Measurements from ENCODE around the gene ADCY7. TPM values are rescaled to one million over a fixed set of nuclear protein-coding genes. Genes with fewer than 3 reads are reported as not detected.

Gene ADCY7
- total RNA-seq, 1 experiment from 2014 or later, result 34.2 TPM

DNA sequence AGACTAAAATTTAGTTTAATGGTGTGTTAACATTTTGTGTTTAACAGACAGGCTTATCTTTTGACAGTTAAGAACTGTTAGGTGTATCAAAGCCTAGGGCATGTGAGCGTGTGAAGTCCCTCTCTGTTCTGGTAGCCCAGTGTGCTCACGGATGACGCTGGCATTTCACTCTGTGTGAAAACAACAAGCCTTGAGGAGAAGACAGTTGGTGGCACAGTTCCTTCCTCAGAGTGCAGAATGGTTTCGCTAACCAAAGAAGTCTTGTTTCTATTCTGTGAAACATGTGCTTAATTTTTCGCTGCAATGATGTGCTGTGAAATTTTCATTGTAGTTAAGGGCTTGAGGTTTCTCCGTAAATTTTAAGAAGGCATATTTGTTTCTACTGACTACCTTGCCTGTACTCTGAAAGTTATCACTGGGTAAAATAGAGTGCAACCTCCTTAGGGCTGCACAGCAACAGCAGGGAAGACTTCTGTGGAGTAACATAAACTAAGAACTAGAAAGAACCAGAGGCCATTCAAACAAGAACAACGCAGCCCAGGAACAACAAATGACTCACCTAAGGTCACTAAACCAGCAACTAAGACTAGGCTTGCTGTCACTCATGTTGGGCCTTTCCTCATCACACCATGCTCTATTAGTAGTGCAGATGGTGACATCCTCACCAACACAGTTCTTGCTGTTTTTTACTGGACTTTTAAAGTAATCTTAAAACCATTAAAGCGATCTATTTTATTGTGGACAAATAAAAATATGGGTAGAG lies 69.0 kb downstream of the ADCY7 start:
- ChIA-PET RAD21 (ENCODE audit: low non-redundant PET in 1 of 2, low total read pairs in 2 of 2, uncharacterized antibody in 2 of 2, unreplicated experiment in 2 of 2) (no interaction called here), CTCF (no interaction called here), POLR2A (no interaction called here)
- no peak overlapping the region for H3K27ac ChIP-seq (ENCODE audit: low read depth, low read length)
- H4K20me1 ChIP-seq (ENCODE audit: insufficient read depth), result no peaks in the 10 kb centered on the region
- peaks cover 0 to 19% of the 10 kb centered on the region in 2 experiments; a peak in 3 of 4 replicates for H3K4me1 ChIP-seq (ENCODE audit: control insufficient read depth in 1 of 2, insufficient read depth in 2 of 2, low read length in 2 of 2)
- H3K9ac ChIP-seq (ENCODE audit: low read length), result no peak overlapping the region
- DNase-seq (ENCODE audit: low read depth, low spot score) (no peak), ATAC-seq (no peak)
- H3K27me3 ChIP-seq (ENCODE audit: insufficient read depth, low read length), result no peaks in the 10 kb centered on the region
- H3K4me3 ChIP-seq (replicated peaks in 1 of 2; ENCODE audit: low read depth in 1 of 2, low read length in 2 of 2), result no peak overlapping the region
- H3K36me3 ChIP-seq (ENCODE audit: control insufficient read depth in 1 of 2, insufficient read depth in 2 of 2, low read length in 2 of 2), result peaks cover 21 to 30% of the 10 kb centered on the region in 2 experiments; a peak in 3 of 4 replicates
- intact Hi-C loops (cut with micrococcal nuclease), result no loop called here
- peaks cover 31% of the 10 kb centered on the region for H3K79me2 ChIP-seq (ENCODE audit: insufficient read depth, low read length)
- no TSS peak for BruUV-seq (replicated peaks)
- H3K9me3 ChIP-seq (ENCODE audit: control insufficient read depth in 1 of 2, insufficient read depth in 1 of 2, low read depth in 1 of 2, low read length in 2 of 2), result no peaks in the 10 kb centered on the region
- H3K9me2 ChIP-seq (ENCODE audit: insufficient read depth), result no peaks in the 10 kb centered on the region
- H2AFZ ChIP-seq (ENCODE audit: low read depth, low read length, poor library complexity, severe bottlenecking), result no peak overlapping the region
- no peak for TF ChIP-seq ELF1 (IDR thresholded peaks at IDR 0.05; ENCODE audit: borderline replicate concordance, low read depth)
- TF ChIP-seq, protein P1, sequence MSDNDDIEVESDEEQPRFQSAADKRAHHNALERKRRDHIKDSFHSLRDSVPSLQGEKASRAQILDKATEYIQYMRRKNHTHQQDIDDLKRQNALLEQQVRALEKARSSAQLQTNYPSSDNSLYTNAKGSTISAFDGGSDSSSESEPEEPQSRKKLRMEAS (IDR thresholded peaks at IDR 0.05), result no peak
- TF ChIP-seq, protein P2, sequence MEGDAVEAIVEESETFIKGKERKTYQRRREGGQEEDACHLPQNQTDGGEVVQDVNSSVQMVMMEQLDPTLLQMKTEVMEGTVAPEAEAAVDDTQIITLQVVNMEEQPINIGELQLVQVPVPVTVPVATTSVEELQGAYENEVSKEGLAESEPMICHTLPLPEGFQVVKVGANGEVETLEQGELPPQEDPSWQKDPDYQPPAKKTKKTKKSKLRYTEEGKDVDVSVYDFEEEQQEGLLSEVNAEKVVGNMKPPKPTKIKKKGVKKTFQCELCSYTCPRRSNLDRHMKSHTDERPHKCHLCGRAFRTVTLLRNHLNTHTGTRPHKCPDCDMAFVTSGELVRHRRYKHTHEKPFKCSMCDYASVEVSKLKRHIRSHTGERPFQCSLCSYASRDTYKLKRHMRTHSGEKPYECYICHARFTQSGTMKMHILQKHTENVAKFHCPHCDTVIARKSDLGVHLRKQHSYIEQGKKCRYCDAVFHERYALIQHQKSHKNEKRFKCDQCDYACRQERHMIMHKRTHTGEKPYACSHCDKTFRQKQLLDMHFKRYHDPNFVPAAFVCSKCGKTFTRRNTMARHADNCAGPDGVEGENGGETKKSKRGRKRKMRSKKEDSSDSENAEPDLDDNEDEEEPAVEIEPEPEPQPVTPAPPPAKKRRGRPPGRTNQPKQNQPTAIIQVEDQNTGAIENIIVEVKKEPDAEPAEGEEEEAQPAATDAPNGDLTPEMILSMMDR (IDR thresholded peaks at IDR 0.05 in 2 of 3, conservative IDR thresholded peaks at IDR 0.05 in 1 of 3; ENCODE audit: borderline replicate concordance in 1 of 3, insufficient read depth in 1 of 3, low read depth in 2 of 3, low read length in 2 of 3), result no peak
- no peak for TF ChIP-seq ZNF274 (IDR thresholded peaks at IDR 0.05; ENCODE audit: low read depth, low read length)
- TF ChIP-seq EZH2phosphoT487 (IDR thresholded peaks at IDR 0.05; ENCODE audit: borderline replicate concordance), result no peak
- no peak for TF ChIP-seq TCF7L2 (IDR thresholded peaks at IDR 0.05; ENCODE audit: borderline replicate concordance, extremely low read depth, insufficient read depth, insufficient read length)
- TF ChIP-seq FOSL1 (IDR thresholded peaks at IDR 0.05; ENCODE audit: low read depth), result no peak
- TF ChIP-seq, protein P3, sequence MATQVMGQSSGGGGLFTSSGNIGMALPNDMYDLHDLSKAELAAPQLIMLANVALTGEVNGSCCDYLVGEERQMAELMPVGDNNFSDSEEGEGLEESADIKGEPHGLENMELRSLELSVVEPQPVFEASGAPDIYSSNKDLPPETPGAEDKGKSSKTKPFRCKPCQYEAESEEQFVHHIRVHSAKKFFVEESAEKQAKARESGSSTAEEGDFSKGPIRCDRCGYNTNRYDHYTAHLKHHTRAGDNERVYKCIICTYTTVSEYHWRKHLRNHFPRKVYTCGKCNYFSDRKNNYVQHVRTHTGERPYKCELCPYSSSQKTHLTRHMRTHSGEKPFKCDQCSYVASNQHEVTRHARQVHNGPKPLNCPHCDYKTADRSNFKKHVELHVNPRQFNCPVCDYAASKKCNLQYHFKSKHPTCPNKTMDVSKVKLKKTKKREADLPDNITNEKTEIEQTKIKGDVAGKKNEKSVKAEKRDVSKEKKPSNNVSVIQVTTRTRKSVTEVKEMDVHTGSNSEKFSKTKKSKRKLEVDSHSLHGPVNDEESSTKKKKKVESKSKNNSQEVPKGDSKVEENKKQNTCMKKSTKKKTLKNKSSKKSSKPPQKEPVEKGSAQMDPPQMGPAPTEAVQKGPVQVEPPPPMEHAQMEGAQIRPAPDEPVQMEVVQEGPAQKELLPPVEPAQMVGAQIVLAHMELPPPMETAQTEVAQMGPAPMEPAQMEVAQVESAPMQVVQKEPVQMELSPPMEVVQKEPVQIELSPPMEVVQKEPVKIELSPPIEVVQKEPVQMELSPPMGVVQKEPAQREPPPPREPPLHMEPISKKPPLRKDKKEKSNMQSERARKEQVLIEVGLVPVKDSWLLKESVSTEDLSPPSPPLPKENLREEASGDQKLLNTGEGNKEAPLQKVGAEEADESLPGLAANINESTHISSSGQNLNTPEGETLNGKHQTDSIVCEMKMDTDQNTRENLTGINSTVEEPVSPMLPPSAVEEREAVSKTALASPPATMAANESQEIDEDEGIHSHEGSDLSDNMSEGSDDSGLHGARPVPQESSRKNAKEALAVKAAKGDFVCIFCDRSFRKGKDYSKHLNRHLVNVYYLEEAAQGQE (IDR thresholded peaks at IDR 0.05; ENCODE audit: low read depth), result no peak
- no peak for TF ChIP-seq POLR2AphosphoS5 (IDR thresholded peaks at IDR 0.05; ENCODE audit: low read depth, low read length)
- no peak overlapping the region for H3K4me2 ChIP-seq (ENCODE audit: low read length)
